NCI-H2107 treated with DMSO at 0.1 percent for 48 hours (cell line): Measurements from ENCODE around the gene MINDY4B.
A peak's percentile ranks its signal among the peaks of the same experiment; 100 is the strongest.
"Not testable (repeated sequence)": the region's sequence is repeated elsewhere in the genome, so short reads cannot be mapped to it uniquely, and the experiment has no call there.

Experiments
- DNase-seq: peaks from one replicate; lab custom pipeline; 2025; ENCODE audit not compliant: unreplicated experiment; lab: John Stamatoyannopoulos, UW

The MINDY4B gene

DNA sequence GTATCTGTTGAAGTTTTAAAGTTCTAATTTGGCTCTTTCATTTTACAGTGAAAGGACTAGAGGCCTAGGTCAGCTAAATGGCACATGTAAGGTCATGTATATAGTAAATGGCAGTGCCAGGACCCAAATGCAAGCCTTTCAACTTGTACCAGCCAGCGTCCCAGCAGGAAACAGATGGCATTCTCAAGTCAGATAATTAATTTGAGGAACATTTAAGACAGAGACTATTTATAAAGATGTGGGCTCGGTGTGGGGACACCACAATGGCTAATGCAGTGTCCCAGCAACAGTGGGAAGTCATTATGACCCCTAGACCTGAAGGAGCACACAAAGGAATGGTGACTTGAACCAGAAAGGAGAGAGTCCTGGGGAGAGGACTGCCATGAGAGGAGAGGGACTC is 6.1 kb downstream of the MINDY4B start:
- no peak for DNase-seq

DNA sequence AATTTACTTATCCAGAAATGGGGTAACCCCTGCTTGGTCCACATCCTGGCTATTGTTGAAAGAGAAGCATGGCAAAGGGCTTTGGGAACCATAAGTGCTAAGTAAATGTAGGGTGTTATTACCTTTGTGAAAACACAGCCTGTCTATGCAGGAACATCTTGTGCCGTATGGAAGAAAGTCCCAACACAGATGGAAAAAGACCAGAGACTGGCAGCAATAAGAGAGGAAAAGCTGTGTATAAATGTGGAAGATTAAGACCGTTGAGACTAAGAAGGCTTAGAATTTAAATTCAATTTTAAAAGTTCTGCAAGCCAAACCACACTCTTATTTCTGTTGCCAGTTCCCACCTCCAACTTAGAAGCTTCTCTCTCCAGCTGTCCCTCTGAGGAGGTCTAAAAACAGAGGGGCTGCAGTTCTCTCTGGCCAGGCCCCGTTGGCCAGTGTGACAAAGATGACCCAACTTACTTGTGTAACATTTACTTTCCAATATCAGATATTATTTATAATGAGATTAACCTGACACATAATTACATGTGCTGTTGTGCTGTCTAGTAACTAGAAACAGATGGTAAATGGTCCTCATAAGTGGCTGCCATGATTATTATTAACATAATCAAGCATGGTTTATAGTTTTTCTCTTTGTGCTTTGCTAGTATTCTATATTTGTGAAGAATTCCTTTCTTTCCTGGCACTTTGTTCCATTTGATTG is 7.0 kb downstream of the MINDY4B start:
- no peak for DNase-seq

DNA sequence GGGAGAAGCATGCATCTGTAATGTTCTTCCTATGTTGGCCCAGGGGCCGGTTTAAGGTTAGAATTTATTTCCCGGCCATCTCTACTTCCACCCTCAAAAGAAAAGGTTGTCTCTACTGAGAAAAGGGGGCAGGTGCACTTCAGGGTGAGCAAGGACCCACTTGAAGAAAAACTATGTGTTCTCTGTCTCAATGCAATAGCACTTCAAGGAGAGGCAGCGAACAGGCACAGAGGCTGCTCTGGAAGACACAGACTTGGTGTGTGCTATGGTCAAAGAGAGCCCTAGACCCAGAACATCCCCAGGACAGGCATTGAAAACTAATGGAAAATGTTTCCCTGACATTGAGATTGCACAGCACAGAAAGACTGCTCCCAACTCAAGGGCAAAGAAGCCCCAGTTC is 7.6 kb downstream of the MINDY4B start:
- DNase-seq: no peak

DNA sequence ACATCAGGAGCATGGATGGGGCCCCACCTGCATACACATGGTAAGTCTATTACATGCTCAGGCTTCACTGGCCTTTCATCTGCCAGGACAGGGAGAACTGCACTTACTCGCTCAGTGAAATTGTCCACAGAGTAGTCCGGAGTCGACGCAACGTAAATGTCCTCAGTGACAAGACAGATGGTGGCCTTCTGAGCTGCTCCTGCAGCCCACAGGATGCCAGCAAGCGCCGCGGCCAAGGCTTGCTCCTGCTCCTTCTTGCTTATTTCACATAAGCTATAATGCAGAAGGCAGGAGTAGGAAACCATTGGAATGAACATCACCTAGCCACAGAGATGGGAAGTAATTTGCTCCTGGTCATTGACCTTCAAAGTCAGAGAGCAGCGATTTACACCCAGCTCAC is 14.4 kb downstream of the MINDY4B start:
- no peak for DNase-seq

DNA sequence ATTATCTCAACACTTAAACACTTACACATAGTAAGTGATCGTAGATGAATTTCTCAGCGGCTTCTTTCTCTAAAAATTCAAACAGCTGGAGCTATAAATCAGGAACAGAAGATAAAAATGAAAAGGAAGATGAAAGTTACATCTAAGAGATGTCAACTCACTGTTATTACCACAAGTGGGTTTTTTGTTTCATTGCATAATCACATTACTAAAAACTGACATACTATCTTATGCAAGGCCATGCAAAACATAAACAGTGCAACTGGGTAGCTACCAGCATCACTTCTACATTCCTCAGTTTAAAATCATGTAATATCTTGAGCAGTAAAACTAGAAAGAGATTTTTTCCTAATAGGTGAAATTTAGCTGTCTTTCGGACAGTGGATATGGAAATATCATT is 14.9 kb downstream of the MINDY4B start:
- no peak for DNase-seq

DNA sequence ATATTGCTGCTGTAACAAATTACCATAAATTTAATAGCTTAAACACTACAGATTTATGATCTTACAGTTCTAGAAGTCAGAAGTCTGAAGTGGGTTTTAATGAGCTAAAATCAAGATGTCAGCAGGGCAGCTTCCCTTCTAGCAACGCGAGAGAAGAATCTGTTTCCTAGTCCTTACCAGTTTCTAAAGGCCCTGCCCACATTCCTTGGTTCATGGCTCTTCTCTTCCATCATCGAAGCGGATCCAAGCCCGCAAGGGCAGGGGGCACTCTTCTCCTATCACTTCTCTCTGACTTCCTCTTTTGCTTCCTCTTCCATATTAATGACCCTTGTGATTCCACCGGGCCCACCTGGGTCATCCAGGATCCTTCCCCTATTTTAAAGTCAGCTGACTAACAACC is 16.1 kb downstream of the MINDY4B start:
- no peak for DNase-seq

DNA sequence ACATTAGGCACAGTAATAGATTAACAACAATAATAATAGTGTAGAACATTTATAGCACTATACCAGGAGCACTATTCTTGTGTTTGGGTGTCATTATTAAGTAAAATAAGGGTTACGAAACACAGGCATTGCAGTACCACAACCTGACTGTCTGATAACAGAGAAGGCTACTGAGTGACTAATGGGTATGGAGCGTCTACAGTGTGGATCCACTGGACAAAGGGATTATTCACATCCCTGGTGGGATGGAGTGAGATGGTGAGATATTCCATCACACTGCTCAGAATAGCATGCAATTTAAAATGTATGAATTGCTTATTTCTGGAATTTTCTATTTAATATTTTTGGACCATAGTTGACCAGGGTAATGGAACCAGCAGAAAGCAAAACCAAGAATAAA is 18.2 kb downstream of the MINDY4B start:
- no peak for DNase-seq

DNA sequence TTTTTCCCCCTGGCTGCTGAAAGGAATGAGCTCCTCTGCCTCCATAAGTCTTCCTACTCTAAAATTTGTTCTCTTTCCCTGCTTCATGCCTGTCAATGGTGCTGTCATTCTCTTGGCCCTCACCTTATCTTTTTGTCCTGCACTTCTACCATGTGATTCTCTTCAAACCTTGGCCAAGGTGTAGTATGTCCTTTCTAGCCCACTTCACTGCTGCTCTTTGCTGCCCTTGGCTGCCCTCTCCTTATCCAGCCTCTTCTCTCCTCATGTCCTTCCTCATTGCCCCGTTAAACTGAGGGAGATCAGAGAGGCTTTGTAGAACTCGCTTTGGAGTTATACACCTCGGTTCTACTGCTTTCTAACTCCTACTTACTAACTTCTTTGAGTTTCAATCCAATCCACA is 19.7 kb downstream of the MINDY4B start:
- DNase-seq: no peak

DNA sequence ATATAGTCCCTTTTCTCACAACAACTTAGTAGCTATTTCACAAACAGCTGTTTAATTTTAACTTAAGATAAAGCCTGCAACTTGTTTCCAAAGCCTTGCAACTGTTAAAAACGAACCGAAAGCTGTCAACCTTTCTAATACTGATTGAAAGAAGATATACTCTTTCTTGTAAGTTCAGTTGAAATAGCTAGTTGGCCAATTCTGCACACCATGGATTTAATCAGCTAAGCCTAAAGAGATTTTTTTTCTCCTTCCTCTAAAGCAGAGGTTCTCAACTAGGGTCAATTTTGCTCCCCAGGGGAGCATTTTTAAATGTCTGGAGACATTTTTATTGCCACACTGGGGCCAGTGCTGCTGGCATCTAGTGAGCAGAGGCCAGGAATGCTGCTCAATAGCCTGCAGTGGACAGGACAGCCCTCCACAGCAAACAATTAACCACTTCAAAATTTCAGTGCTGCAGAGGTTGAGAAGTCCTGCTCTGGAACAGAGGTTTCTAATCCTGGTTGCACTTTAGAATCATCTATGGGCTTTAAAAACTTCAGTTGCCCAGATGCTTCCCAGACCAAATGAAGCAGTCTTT is 26.2 kb downstream of the MINDY4B start:
- DNase-seq: no peak

DNA sequence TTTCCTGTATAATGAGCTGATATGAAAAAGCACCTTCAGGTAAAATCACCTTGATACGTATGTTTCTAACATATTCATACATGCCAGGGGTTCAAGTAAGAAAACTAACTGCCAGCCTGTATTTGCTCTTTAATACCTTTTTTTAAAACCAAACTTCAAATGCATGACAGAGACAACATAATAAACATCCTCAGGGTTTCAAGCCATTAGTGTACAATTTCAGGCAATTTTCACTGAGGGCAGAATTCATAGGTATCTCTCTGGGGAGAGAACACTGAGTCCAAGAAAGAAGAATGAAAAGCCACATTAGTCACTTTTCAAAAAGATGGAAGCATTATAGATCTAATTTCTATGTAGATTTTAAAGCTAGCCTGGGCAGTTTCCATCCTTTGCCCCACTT is 26.9 kb downstream of the MINDY4B start:
- no peak for DNase-seq

DNA sequence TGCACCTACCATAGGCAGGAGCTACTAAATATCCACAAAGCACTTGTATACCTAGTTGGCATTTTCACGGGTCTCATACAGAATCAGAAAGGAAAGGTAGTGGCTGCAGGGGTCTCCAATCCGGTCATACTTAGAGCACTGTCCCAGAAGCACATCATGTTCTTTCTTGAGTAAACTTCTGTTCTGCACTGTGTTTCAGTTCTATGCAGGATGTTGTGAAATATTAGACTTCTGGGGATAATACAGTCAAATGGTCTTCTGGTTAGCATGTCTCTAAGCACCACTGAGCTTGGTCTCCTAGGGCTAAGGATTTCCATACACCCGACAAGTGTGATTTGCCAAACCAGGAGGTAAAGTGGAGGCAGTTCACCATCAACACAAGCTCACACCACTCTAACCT is 27.9 kb downstream of the MINDY4B start:
- no peak for DNase-seq

DNA sequence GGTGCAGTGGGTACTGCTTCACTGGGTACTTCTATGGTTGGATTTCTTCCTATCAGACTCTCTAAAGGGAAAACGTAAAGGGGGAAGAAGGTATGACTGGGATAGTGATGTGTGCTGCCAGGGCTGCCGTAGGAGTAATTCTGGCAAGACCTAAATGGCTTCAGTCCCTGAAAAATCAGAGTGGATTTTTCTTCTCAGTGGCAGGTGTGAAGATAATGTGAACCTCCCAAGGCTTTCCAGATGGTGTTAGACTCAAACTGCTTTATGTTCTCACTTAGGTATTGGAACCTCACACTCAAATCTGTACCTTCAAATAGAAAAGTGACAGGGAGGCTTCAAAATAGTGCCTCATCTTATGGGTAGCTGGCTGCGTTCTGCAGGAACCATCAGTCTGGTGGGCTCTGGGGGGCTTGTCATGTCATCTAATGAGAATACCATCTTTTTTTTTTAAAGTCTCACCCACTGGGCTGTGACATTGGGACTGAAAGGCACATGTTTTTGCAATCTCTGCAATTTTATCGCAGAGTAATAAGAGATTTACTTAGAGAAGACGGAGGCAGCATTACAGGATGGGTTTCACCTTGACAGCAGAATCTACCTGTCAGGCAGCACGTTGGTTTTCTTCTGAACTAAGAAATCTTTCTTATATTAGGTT is 28.5 kb downstream of the MINDY4B start:
- no peak for DNase-seq

DNA sequence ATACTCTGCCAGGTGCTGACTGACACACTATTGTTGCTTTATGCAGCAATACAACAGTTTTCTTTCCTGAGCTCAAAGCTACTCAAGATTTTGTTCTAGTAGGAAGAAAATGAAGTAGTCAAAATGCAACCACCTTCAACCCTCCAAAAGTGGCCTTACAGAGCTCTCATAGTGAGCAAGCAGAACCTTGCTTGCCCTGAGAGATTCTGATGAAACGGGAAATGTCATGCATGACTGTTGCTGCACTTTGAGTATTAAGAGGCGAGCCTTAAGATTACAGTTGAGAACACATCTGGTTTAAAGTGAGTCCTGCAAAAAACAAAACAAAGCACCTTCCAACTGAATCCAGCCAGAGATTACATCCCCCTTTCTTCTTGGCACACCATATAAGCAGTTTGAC is 29.7 kb downstream of the MINDY4B start:
- DNase-seq: no peak

DNA sequence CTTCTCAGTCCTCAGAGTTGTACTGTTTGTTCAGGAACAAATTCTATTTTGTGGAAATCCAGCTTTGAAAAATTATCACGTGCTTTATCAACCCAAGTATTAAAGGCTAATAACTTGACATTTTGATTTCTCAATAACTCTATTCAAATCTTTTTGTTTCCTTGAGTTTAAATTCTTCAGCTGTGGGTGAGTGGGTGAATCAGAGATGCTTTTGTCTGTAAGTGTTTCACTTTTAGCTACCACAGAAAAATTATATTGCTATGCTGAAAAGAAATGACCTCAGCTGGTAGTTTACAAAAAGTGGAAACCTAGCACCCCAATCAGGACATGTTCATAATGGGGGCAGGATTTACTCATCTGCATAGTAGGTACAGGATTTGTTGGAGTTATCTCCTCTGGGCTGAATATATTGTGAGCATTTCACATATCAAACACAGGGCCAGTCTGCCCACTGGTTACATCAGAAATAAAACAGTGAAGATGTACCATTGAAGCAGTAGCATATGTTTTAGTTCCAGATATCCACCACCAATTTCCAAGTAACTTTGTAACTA is 30.5 kb downstream of the MINDY4B start:
- no peak for DNase-seq

DNA sequence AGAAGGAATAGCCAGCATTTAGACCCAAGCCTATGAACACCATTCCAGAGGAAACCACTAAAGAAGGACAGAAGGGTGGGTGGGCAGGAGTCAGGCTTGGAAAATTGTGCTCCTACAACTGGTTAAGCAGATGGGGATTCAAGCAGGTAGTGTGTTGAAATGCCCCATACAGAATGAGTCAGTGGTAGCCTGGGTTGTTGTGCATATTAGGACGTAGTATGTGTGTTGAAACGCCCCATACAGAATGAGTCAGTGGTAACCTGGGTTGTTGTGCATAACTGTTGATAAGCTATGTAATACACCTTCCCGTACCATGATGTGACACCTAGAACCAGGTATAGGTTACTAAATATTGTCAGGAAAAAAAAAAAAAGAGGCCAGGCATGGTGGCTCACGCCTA is 34.0 kb downstream of the MINDY4B start:
- DNase-seq: no peak

DNA sequence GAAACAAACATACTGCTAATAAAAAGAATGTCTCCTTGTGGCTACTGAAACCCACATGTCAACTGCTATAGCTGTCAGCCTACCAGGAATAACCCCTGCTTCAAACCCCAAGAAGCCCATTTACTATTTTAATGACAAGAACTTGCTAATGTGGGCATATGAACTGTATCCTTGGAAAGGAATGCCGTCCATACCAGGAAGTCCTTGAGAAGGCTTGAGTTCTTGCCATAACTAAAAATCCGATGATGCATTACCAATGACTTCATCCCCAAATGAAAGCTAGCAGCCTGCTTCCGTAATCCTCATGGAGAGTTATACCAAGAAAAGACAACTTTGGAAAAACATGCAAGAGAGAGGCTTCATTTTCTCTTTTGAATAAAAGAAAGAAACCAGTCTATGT is 34.8 kb downstream of the MINDY4B start:
- DNase-seq: no peak

DNA sequence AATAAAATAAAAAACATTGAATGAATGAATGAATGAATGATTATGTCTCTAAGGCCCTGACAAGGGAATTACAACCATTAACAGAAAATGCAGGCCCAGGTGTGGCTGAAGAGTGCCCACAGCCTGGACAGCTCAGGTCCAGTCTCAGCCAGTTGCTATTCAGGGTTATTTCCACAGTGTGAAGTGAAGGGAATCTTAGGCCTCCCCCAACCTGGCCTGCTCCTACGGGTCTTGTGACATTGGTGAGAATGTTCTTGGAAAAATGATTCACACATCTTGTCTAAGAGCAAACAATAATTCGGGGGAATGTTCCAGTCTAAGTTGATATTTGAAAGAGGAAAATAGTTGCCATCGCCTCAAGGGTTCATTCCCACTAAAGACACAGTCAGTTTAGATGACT is 37.0 kb downstream of the MINDY4B start:
- DNase-seq: no peak

DNA sequence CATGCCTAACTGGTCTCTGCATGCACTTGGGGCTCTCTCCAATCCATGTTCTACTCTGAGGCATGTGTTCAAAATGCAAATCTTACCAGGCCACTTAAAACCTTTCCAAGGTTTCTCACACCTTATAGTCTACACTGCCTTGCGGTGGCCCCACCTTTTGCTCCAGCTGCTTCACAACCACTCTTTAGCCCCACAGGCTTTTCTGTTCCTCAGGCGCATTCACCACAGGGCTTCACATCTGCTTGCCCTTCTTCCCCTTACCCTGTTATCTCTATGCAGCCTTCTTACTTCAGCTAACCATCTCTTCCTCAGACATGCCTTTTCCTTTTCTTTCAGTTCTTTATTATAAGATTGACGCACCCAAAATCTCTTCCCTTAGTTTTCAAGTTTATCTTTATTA is 37.8 kb downstream of the MINDY4B start:
- no peak for DNase-seq

DNA sequence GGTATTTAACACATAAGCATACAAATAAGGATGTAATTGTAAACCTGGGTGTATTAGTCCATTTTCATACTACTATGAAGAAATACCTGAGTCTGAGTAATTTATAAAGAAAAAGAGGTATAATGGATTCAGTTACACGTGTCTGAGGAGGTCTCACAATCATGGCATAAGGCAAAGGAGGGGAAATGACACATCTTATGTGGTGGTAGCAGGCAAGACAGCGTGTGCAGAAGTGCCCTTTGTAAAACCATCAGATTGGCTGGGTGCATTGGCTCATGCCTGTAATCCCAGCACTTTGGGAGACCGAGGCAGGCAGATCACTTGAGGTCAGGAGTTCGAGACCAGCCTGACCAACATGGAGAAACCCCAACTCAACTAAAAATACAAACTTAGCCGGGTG is 41.3 kb downstream of the MINDY4B start:
- DNase-seq: not testable (repeated sequence)

DNA sequence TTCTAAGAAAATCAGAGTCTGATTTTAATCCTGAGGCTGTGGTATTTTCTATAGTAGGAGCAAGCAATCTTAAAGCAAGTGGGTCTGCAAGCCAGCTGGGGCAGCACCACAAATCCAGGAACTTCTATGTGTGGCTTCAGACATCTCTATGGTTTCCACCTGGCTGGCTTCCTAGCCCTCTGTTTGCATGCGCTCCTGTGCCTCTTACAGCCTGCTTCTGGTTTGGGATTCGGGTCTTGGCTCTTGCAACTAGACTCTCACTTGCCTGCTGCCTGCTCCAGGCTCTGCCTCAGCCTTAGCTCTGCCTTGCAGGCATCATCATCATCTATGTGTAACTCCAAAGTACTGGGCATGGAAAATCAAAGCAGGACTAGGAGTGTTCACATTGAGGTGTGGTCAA is 43.4 kb downstream of the MINDY4B start:
- peak; percentile 51 for DNase-seq

DNA sequence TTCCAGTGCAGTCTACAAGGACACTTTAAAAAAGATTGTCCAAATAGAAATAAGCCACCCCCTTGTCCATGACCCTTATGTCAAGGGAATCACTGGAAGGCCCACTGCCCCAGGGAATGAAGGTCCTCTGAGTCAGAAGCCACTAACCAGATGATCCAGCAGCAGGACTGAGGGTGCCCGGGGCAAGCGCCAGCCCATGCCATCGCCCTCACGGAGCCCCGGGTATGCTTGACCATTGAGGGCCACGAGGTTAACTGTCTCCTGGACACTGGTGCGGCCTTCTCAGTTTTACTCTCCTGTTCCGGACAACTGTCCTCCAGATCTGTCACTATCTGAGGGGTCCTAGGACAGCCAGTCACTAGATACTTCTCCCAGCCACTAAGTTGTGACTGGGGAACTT is 47.3 kb downstream of the MINDY4B start:
- DNase-seq: not testable (repeated sequence)

DNA sequence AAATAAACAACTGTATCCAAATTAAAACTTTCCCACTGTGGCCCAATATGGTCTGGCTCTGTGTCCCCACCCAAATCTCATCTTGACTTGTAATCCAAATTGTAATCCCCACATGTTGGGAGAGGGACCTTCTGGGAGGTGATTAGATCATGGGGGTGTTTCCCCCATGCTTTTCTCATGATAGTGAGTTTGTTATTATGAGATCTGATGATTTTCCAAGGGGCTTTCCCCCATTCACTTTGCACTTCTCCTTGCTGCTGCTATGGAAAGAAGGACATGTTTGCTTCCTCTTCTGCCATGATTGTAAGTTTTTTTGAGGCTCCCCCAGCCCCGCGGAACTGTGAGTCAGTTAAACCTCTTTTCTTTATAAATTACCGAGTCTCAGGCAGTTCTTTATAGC is 55.0 kb downstream of the MINDY4B start:
- DNase-seq: no peak
